ENCODE results near the gene PKLR.

PKLR gene

GRCh38 chr1:155255243-155256007 is 45.8 kb downstream of the PKLR start, which contains the start of gene ENTREP3:
Gene ENTREP3 (minus strand): TSS chr1:155255483. CDS start chr1:155254877, 606 bp downstream.
- Histone ChIP-seq H3K27ac (peak within 1 kb of the TSS; percentile 97 to 99), H3K4me3 (peak within 1 kb of the TSS; percentile 92)
- DNase-seq (ENCODE audit: low spot score), result peak; percentile 95
- TF ChIP-seq CTCF (IDR thresholded peaks at IDR 0.05), result no peak

- Histone ChIP-seq H3K4me3 (peak overlapping the region; percentile 92), H3K27ac (peak overlapping the region; percentile 97 to 99)
- TF ChIP-seq CTCF (IDR thresholded peaks at IDR 0.05), result no peak
- peak; percentile 77 for DNase-seq (ENCODE audit: low spot score)
Measured at GRCh38 chr1:155254714-155255242, 46.5 kb downstream of the PKLR start.

GRCh38 chr1:155254228-155254713 is 47.0 kb downstream of the PKLR start:
- DNase-seq (ENCODE audit: low spot score), result peak; percentile 76
- H3K27ac ChIP-seq, result peak overlapping the region; percentile 97 to 99
- H3K4me3 ChIP-seq, result peak overlapping the region; percentile 92
- TF ChIP-seq CTCF (IDR thresholded peaks at IDR 0.05), result no peak

- DNase-seq (ENCODE audit: low spot score), result no peak
- TF ChIP-seq CTCF (IDR thresholded peaks at IDR 0.05), result no peak
- Histone ChIP-seq H3K4me3 (peak overlapping the region; percentile 92), H3K27ac (peak overlapping the region; percentile 97 to 99)
Measured at GRCh38 chr1:155253797-155254196, 47.4 kb downstream of the PKLR start.

- H3K4me3 ChIP-seq, result peak overlapping the region; percentile 92
- H3K27ac ChIP-seq, result peak overlapping the region; percentile 97 to 99
Measured at GRCh38 chr1:155253208-155253607, 48.0 kb downstream of the PKLR start.

GRCh38 chr1:155251566-155251965 is 49.7 kb downstream of the PKLR start:
- H3K27ac ChIP-seq, result peak overlapping the region in 1 of 2 donors; percentile 71
- TF ChIP-seq CTCF (IDR thresholded peaks at IDR 0.05), result no peak
- no peak overlapping the region for H3K4me3 ChIP-seq
- DNase-seq (ENCODE audit: low spot score), result no peak

More at GRCh38 chr1:155253208-155253607, 48.0 kb downstream of the PKLR start:
- TF ChIP-seq CTCF (IDR thresholded peaks at IDR 0.05), result no peak
- no peak for DNase-seq (ENCODE audit: low spot score)
